NCI-H128 (cell line): ENCODE data around the gene BSG.
A peak's percentile ranks its signal among the peaks of the same experiment; 100 is the strongest.
"Not testable (repeated sequence)": the region's sequence is repeated elsewhere in the genome, so short reads cannot be mapped to it uniquely, and the experiment has no call there.

Source experiments
- DNase-seq: peaks from one replicate; lab custom pipeline; 2025; ENCODE audit not compliant: unreplicated experiment; lab: John Stamatoyannopoulos, UW

BSG gene

DNA sequence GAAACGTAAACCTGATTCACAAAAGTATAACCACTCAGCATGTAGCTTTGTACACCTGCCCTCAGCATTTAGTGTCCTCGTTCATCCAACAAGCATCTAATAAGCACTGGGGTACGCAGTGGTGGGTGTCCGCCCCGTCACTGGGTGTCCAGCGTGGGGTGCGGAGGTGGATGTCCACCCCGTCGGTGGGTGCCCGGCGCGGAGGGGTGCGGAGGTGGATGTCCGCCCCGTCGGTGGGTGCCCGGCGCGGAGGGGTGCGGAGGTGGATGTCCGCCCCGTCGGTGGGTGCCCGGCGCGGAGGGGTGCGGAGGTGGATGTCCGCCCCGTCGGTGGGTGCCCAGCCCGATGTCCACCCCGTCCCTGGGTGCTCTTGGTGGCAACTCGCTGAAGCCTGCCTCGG, 12.8 kb downstream of the BSG start:
- DNase-seq, result not testable (repeated sequence)

DNA sequence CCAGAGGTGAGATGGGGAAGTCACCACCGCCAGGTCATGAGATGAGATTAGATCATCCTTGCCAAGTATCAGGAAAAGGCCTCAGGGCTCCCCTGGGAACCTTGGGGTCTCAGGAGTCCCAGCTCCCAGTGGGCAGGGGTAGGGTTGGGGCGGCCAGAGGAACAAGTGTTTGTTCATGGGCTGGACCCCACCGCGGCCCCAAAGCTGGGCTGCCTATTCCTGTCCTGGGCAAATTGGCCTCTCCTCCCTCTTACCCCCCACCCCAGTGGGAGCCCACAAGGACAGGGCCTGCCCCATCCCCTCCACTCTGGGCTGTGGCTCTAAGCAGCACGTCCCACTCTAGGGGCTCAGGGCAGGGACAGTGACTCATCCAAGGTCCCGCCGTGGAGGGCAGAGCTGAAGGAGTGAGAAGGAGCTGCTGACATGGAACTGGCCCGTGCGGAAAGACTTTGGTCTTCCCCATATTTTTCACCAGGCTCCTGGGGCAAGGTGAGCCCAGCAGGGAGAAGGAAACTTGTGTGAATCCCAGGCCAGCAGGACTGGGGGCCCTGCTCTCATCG, 13.2 kb downstream of the BSG start:
- DNase-seq, result no peak

DNA sequence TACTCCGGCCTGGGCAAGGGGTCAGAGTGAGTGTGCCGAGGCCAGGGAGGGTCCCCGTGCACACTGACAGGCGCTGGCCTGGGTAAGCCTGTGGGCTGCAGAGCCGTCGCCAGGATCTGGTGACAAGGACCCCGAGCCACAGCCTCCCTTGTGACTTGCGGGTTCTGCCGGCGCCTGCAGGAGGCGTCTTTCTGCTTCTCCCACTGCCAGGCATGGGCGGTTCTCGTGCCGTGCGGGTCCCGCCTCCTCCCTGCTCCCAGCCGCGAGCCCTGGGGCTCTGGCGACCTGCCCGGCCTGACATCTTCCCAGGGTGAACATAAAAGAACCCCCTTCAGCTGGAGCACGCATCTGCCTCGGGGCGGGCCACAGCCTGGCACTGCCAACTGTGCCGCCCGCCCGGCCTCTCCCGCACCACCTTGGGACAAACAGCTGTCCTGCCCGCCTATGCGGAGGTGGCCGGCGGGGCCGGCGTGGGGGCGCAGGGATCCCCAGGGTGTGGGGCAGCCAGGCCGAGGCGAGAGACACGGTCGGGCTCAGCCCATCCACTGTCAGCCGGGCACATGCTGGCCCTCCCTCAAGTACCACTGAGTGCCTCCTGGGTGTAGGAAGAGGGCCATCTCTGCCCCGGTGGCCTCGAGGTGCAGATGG, 15.8 kb downstream of the BSG start:
- DNase-seq, result peak; percentile 86

DNA sequence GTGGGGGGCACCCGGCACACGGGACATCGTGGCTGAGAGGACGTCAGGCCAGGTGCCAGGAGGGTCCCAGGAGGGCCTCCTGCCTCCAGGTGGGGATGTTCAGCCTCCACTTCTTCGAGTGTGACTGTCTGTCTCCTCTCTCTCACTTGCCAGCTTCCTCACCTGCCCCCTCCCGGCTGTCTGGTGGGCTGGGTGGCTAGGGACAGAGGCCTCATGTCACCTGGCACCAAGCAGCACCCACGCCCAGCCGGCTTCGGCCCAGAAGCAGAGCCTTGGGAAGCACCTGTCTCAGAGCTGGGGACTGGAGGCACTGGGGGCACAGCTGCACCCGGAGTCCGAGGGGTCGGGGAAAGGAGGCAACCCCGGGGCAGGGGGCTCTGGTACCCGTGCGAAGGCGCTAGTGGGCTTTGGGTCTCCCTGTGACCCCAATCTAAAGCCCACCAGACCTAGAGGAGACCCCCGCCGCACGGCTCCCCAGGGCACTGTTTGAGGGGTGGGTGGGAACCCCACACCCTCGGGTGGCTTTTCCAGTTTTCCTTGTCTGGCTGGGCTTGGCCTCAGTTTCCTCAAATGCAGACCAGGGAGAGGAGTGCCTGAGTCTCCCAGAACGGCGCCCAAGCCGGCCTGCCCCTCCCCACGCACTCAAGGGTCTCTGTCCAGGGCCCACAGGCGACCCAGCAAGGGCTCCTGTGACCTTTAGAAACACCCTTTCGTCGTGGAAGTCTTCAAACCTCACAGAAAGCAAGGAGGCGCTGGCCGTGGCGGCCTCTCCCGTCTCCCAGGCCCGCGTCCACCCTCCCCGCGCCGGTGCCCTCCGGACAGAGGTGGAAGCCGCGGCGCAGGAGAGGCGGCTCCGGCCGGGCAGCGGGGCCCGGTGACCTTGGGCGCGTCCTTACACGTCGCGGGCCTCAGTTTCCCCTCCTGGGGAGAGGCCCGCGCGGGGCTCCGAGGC, 16.6 kb downstream of the BSG start:
- peak; percentile 11 for DNase-seq

DNA sequence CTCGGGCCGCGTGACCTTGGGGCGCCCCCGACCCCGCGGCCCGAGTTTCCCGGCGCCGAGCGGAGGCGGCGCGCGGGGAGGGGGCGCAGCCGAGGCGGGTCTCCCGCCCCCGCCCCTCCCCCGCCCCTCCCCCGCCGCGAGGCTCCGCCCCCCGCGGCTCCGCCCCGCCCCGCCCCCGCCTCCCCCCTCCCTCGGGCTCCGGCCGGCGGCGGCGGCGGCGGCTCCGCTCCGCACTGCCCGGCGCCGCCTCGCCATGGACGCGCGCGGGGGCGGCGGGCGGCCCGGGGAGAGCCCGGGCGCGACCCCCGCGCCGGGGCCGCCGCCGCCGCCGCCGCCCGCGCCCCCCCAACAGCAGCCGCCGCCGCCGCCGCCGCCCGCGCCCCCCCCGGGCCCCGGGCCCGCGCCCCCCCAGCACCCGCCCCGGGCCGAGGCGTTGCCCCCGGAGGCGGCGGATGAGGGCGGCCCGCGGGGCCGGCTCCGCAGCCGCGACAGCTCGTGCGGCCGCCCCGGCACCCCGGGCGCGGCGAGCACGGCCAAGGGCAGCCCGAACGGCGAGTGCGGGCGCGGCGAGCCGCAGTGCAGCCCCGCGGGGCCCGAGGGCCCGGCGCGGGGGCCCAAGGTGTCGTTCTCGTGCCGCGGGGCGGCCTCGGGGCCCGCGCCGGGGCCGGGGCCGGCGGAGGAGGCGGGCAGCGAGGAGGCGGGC, 17.4 kb downstream of the BSG start, which contains the start of gene HCN2:
HCN2 (plus strand) TSS at position 189 of the 703 bp plus-strand sequence; CDS start at position 254, 65 bp downstream.
- no peak for DNase-seq

DNA sequence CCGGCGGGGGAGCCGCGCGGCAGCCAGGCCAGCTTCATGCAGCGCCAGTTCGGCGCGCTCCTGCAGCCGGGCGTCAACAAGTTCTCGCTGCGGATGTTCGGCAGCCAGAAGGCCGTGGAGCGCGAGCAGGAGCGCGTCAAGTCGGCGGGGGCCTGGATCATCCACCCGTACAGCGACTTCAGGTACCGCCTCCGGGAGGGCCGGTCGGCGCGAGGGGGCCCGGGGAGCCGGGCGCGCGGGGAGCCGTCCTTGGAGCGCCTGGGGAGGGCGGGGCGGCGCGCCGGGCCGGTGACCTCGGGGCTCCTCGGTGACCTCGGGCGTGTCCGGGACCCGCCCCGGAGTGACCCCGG, 18.0 kb downstream of the BSG start:
- no peak for DNase-seq

DNA sequence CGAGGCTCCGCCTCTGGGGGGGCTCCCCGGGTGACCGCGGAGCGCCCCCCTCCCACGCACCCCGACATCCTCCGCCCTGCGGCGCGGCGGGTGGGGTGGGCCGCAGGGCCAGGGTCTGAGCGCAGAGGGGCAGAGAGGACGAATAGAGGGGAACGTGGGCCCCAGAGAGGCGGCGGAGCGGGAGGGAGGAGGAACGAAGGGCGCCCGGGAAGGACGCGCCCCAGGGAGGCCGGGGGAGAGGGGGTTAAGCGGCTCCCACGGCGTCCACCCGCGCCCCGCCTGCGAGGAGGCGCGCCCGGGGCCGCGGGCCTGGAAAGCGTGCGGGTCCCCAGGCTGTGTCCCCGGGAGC, 18.3 kb downstream of the BSG start:
- DNase-seq, result no peak

DNA sequence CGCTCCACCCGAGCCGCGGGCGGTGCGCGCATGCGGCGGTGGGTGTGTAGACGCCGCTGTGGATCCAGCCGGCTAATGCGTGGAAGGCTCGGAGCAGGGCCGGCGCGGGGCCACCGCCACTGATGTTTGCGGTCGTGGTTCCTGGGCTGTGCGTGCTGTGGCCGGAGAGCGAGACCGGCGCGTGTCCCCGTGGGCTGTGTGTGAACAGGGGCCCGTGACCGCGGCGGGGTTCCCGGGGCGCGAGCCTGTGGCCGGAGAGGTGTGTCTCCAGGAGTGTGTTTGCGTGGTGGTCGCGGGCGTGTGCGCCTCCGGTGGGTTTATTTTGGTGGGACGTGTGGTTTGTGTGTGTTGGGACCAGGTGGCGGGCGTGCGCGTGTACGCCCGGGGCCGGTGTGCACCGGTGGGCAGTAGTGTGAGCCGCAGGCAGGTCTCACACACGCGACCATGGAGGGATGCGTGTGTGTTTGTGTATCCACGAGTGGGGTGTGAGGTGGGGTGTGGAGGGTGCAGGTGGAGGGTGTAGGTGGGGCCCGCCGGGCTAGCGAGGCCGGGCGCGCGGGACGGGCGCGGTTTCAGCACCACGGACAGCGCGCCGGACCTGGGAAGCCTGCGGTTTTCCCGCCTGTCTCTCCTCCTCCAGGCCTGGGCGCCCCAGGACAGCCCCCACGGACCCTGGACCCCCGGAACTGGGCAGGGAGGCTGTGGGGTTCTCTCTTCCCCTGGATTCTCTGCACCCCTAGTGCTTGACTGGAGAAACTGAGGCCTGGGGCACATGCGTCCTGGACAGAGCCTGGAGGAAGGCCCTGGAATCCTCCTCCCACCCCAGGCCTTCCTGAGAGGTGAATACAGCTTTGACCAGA, 18.9 kb downstream of the BSG start:
- DNase-seq, result no peak

DNA sequence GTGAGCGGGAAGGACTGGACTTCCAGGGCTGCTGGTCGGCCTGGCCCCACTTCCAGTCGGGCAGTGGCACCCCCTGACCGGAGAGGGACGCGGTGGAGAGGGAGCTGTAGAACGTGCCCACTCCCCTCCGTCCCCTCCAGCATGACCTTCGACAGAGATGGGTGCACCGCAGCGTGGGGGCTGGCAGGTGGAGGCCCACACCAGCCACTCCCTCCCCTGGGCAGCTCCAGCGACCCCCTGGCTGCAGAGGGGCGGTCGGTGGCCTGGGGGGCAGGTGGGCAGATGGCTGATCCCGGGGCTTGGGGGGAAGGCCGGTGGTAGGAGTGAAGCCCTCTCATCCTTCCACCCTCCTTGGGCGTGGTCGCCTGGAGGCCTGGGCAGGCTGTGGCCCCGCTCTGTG, 19.7 kb downstream of the BSG start:
- no peak for DNase-seq

DNA sequence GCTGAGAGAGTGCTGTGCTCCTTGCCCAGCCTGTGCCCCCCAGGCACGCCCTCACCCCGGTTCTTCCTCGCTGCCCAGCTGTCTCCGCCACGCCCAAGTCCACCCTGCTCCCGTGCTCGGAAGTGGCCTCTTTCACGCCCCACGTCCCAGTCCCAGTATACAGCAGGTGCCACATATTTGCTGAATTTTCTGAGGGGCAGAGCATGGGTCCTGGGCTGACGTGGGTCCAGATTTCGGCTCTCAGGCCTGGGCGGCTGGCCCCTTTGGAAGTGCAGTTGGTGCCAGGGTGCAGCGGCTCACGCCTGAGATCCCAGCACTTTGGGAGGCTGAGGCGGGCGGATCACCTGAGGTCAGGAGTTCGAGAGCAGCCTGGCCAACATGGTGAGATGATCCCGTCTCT, 20.7 kb downstream of the BSG start:
- no peak for DNase-seq

DNA sequence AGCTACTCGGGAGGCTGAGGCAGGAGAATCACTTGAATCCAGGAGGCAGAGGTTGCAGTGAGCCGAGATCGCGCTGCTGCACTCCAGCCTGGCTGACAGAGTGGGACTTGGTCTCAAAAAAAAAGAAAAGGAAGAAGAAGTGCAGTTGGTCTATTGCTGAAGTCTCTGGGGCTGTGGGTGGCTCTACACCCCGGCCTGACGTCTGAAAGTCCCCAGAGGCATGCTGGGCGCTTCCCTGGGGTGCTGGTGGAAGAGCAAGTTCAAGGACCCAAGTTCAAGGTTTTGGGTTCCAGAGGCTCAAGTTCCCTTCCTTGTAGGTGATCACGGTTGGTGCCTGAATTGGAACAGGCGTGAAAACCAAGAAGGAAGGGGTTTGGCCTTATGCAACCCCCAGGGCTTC, 21.1 kb downstream of the BSG start:
- DNase-seq, result no peak

DNA sequence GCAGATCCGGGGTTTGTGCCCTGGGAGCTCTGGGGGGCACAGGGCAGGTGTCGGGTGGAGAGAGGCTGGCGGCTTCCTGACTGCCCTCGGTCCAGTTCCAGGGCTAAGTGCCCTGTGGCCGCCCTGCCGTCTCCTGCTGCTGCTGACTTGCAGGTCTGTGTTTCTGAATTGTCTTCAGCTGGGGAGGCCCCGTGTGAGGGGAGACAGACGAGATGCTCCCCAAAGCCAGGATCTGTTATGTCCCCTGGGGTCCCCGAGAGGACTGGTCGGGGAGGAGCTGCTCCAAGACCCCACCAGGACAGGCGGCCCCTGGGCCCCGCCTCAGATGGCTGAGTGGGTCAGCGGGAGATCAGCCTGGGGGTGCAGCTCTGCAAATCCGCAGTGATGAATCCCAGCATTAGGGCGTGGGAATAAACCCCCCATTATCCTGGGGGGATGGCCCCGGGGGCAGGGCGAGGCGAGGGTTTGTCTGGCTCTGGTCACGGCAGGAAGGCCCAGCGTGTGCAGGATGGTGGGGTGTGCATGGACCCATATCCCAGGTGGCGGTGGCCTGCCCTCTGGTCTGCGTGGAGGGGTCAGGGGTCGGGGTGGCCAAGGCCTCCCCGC, 22.0 kb downstream of the BSG start:
- DNase-seq, result no peak

DNA sequence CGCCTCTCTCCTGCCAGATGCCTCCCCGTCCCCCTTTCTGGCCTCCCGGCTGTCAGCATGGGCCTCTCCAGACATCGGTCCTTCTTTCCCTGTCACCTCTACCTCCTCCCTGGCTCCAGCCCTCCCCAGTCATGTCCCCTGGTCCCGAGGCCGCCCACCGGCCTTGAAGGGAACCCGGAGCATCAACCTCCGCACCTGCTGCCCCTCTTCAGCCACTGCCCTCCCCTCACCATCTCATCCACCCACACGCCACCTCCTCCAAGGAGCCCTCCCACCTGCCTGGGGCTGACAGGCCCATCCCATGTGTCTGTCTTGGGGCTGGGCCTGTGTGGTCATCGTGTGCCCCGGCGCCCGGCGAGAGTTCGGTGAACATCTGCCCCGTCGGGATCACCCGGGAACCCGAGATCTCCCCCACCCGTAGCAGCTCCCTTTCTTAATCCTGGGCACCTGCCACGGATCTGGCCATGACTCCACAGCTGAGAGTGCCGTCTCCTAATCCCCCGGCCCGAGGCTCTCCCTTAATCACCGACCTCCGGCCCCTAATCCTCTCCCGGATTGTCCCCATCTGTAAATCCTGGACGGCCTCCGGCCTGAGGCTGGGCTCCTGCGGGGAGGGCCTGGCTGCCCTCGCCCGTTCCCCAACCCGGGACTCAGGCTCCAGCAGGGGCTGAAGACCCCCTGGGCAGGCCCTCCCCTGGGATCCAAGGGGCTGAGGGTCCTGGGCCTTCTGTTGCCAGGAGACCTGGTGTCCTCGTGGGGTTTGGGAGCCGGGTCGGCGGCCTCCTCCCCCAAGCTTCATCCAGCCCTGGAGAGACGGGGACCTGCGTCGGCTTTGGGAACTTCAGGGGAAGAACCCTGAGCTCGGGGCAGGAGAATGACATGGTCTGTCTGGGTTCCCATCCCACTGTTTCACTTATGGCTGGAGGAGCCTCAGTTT, 23.2 kb downstream of the BSG start:
- no peak for DNase-seq

DNA sequence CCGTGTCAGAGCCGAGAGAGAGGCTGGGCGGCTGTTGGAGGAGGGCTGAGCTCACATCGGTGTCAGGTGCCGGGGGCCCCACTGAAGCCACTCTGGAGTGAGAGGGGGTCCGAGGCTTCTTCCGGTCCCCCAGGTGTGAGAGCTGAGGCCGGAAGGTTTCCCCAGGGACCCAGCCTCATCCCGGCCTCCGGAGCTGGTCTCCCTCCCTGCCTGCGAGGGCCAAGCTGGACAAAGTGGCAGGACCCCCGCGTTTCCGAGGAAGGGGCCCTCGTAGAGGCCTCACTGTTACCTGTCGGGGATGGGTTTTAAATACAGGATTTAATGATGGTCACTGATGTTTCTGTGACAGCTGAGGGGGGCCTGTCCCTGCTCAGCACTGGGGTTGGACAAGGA, 23.9 kb downstream of the BSG start:
- DNase-seq, result no peak

DNA sequence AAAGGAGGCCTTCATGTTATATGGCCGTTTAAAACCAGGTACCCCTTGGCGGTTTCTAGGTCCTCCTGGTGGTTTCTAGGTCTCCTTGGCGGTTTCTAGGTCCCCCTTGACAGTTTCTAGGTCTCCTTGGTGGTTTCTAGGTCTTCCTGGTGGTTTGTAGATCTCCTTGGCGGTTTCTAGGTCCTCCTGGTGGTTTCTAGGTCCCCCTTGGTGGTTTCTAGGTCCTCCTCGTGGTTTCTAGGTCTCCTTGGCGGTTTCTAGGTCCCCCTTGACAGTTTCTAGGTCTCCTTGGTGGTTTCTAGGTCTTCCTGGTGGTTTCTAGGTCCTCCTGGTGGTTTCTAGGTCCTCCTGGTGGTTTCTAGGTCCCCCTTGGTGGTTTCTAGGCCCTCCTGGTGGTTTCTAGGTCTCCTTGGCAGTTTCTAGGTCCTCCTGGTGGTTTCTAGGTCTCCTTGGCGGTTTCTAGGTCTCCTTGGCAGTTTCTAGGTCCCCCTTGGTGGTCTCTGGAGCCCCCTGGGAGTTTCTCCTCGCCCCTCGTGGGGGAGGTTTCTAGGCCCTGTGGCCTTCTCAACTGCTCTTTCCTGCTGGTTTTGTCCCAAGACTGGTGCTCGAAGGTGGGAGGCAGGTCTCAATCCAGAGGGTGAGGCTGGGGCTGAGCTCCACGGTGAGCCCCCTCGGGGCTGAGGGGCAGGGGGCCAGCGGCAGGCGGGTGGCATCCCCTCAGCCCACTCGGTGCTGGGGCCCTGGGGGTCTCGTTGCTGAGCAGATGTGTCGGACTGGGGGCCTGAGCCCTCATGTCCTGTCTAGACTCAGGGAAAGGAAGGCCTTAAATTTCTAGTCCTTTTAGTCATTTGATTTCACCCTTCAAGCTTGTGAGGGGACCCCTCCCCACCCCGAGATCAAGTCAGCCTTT, 25.3 kb downstream of the BSG start:
- no peak for DNase-seq

DNA sequence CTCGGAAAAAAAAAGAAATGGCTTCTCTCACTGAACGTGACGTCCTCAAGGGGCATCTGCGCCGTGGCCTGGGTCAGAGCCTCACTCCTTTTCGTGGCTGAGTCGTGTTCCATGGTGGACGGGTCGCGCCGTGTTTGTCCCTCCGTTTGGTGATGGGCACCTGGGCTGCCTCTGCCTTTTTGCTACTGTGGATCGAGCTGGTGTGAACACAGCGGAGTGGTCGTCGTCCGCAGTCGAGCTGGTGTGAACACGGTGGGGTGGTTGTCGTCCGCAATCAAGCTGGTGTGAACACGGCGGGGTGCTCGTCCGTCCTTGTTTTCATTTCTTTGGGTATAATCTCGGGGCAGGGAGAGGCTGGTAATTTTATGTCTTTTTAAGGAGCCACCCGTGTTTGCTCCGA, 28.9 kb downstream of the BSG start:
- no peak for DNase-seq

DNA sequence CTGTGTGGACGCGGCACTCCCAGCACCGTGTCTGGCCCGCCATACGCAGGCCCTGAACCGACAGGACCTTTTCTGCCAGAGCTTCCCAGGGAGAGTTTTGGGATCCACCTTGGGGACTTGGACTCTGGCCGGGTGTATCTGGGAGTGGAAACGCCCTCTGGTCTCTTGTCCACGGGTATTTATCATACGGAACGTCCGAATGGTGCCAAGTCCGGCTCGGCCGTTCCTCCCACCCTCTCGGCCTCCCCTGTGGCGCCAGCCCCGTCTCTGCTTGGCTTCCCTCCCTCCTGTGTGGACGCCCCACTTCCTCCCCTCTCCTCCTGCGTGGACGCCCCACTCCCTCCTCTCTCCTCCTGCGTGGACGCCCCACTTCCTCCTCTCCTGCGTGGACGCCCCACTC, 29.4 kb downstream of the BSG start:
- no peak for DNase-seq
